ENCODE measurements around the gene TRIM23. TPM values are rescaled to one million over a fixed set of nuclear protein-coding genes. Genes with fewer than 3 reads are reported as not detected.

TRIM23 gene
- total and polyA plus RNA-seq, 4 donors: 4.1 to 28.5 (median 8.1) TPM

- TF ChIP-seq CTCF (IDR thresholded peaks at IDR 0.05; ENCODE audit: control extremely low read depth, extremely low read depth): no peak
- Histone ChIP-seq H3K27ac (ENCODE audit: low read depth in 1 of 2, low read length in 1 of 2) (no peak overlapping the region), H3K36me3 (ENCODE audit: control insufficient read depth in 4 of 4, insufficient read depth in 4 of 4, low read length in 4 of 4) (peaks cover 0 to 14% (median 3%) of the 10 kb centered on the region in 4 donors), H3K9me3 (ENCODE audit: control insufficient read depth in 4 of 4, insufficient read depth in 3 of 4, low read length in 3 of 4) (no peaks in the 10 kb centered on the region), H3K4me1 (ENCODE audit: control insufficient read depth in 5 of 5, insufficient read depth in 5 of 5, low read length in 5 of 5) (no peaks in the 10 kb centered on the region), H3K27me3 (ENCODE audit: control insufficient read depth in 3 of 3, insufficient read depth in 3 of 3, low read length in 2 of 3) (no peaks in the 10 kb centered on the region), H3K4me3 (no peak overlapping the region), H3K9ac (ENCODE audit: insufficient read depth in 1 of 2, low read length in 2 of 2) (no peak overlapping the region)
- ATAC-seq (ENCODE audit: insufficient read depth, low FRiP score): no peak
- 96 to 98% methylated on average over 4 of the region's 4 CpGs for WGBS, 2 donors
- no peak for DNase-seq
Observed at GRCh38 chr5:65544473-65544872, 79.7 kb downstream of the TRIM23 start.

- no peak for ATAC-seq (ENCODE audit: insufficient read depth, low FRiP score)
- Histone ChIP-seq H3K9me3 (ENCODE audit: control insufficient read depth in 4 of 4, insufficient read depth in 3 of 4, low read length in 3 of 4) (no peaks in the 10 kb centered on the region), H3K27ac (ENCODE audit: low read depth in 1 of 2, low read length in 1 of 2) (no peak overlapping the region), H3K9ac (ENCODE audit: insufficient read depth in 1 of 2, low read length in 2 of 2) (no peak overlapping the region), H3K27me3 (ENCODE audit: control insufficient read depth in 3 of 3, insufficient read depth in 3 of 3, low read length in 2 of 3) (no peaks in the 10 kb centered on the region), H3K36me3 (ENCODE audit: control insufficient read depth in 4 of 4, insufficient read depth in 4 of 4, low read length in 4 of 4) (peaks cover 0 to 10% (median 3%) of the 10 kb centered on the region in 4 donors), H3K4me1 (ENCODE audit: control insufficient read depth in 5 of 5, insufficient read depth in 5 of 5, low read length in 5 of 5) (no peaks in the 10 kb centered on the region), H3K4me3 (no peak overlapping the region)
- DNase-seq: no peak
- no peak for TF ChIP-seq CTCF (IDR thresholded peaks at IDR 0.05; ENCODE audit: control extremely low read depth, extremely low read depth)
Observed at GRCh38 chr5:65539827-65540226, 84.3 kb downstream of the TRIM23 start.

Small RNA genes lying within 50 kb of the gene (small RNA-seq; reads per million reads assigned to genes)
- not detected for gene RNU6-540P (ENCODE audit: low replicate concordance)

Other genes starting within 250 kb of the TRIM23 start
- 10 to 100 TPM in 1 of 2 donors, 1 to 10 TPM in 1; 6.2 to 16.8 TPM for gene ADAMTS6, start 142.4 kb downstream of the TRIM23 start, total RNA-seq
- under 1 TPM; 0.19 to 0.45 TPM for gene ADAMTS6, start 142.4 kb downstream of the TRIM23 start, polyA plus RNA-seq
- gene CENPK, start 61.2 kb downstream of the TRIM23 start, total RNA-seq: 10 to 100 TPM in 1 of 2 donors, 1 to 10 TPM in 1; 5.6 to 17.1 TPM
- gene CENPK, start 61.2 kb downstream of the TRIM23 start, polyA plus RNA-seq: 1 to 10 TPM; 1.6 to 4.0 TPM
- gene PPWD1, start 61.0 kb downstream of the TRIM23 start, total RNA-seq: 100 to 1,000 TPM in 1 of 2 donors, 10 to 100 TPM in 1; 21.2 to 107 TPM
- 10 to 100 TPM; 15.1 to 31.2 TPM for gene PPWD1, start 61.0 kb downstream of the TRIM23 start, polyA plus RNA-seq
- 1 to 10 TPM; 2.8 to 4.6 TPM for gene SHLD3, start 694 bp upstream of the TRIM23 start, total RNA-seq
- 1 to 10 TPM; 2.2 to 3.5 TPM for gene SHLD3, start 694 bp upstream of the TRIM23 start, polyA plus RNA-seq
- gene TRAPPC13, start 694 bp upstream of the TRIM23 start, total RNA-seq: 10 to 100 TPM; 19.0 to 42.0 TPM
- gene TRAPPC13, start 694 bp upstream of the TRIM23 start, polyA plus RNA-seq: 10 to 100 TPM; 13.3 to 14.9 TPM
- 10 to 100 TPM; 10.9 to 11.1 TPM for gene SGTB, start 97.8 kb upstream of the TRIM23 start, total RNA-seq
- 1 to 10 TPM; 2.5 to 9.0 TPM for gene SGTB, start 97.8 kb upstream of the TRIM23 start, polyA plus RNA-seq
- 10 to 100 TPM; 11.7 to 21.3 TPM for gene NLN, start 97.9 kb upstream of the TRIM23 start, total RNA-seq
- gene NLN, start 97.9 kb upstream of the TRIM23 start, polyA plus RNA-seq: 10 to 100 TPM in 1 of 2 donors, 1 to 10 TPM in 1; 2.9 to 11.9 TPM